GM21723 (cell line): ENCODE results near the gene ITPRID1.
A peak's percentile ranks its signal among the peaks of the same experiment; 100 is the strongest.

Experiments used
- ATAC-seq: cut with Tn5 transposase; IDR thresholded peaks from one replicate; pipeline ENCODE4 v1.9.1; 2021; ENCODE audit warnings: mild to moderate bottlenecking, moderate library complexity; ENCODE audit not compliant: unreplicated experiment

The ITPRID1 gene

DNA sequence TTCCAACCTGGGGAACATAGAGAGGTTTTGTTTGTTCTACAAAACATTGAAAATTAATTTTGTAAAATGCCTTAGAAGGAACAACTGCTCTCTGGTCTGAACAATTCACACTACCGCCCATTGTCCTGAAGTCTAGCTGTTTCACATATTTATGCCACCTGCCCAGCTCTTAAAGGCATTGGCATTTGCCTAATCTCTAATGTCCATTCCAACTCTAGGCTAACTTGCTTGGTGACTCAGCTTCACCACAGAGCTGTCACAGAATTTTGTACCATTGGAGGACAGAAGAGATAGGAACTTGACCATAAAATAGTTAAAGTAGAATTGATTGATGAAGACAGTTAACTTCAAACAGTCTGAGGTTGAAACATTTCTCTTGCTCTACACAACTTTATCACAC, 119.6 kb downstream of the ITPRID1 start:
- no peak for ATAC-seq

DNA sequence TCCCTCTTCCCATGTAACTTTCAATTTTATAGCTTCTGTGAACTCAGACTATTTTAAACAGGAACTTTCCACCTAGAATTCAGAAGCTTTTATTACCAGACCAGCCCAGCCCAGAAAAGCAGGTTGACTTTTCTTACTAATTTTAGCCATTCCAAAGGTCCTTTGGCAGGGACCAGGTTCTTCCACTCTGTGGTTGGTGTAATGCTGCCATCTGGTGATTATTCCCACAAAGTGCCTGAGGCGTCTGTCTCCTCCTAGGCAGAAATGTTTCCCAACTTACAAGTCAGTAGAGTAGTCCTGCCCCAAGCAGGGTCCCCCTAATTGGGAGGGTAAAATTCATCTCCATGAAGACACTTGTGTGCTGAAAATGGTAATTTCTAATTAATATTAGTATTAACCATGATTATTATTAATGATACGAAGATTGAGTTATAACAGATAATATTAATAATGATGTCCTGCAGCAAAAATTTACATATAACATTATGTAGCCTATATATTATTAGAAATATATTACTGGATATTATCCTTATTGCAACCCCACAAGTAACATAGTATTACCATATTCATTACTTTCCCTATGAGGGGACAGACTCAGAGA, 120.1 kb downstream of the ITPRID1 start:
- no peak for ATAC-seq

DNA sequence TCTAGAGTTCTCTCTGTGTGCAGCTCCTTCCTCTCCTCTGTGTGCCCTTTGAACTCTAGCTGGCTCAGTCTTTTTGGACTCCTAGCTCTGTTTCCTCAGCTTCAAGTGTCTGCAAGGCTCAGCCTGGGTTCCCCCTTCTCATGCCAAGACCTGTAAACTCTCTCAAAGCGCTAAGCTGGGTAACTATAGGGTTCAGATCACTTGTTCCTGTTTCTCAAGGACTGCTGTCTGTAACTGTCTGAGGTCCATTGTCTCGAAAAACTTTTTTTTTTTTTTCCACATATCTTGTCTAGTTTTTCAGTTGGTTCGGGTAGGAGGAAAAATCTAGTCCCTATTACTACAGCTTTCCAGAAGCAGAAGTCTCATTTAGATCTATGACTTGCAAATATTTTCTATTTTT, 126.5 kb downstream of the ITPRID1 start:
- no peak for ATAC-seq

DNA sequence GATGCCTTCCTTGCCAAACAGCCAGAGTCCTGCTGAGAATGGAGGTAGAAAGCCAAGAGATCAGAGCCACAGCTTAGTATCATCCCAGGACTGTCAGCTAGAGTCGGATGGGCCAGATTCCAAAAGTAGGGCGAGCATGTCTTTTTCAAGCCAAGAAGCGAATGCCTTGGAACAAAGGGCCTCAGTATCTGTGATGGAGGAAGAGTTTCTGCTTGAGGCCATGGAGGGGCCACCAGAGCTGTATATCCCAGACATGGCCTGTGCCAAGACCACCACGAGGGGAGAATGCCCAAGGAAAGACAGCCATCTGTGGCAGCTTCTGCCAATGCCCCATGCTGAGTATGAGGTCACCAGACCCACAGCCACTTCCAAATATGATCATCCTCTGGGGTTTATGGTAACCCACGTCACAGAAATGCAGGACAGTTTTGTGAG, 128.8 kb downstream of the ITPRID1 start:
- no peak for ATAC-seq

DNA sequence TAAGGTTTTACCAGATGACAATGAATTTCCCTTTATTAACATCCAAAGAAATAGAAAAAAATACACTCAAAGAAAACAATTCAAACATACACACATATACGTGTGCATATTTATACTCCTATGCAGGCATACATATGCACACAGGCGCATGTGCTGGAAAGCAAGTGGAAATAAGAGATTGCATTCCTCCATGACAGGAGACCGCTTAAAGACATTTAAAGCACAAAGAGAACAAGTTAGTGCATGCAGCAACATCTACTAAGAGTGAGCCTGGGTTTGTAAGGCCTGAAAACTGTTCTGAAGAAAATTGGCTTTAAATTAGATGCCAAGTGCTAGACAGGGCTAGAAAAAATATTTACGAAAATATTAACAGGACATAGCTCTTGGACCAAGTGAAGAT, 133.1 kb downstream of the ITPRID1 start:
- no peak for ATAC-seq

DNA sequence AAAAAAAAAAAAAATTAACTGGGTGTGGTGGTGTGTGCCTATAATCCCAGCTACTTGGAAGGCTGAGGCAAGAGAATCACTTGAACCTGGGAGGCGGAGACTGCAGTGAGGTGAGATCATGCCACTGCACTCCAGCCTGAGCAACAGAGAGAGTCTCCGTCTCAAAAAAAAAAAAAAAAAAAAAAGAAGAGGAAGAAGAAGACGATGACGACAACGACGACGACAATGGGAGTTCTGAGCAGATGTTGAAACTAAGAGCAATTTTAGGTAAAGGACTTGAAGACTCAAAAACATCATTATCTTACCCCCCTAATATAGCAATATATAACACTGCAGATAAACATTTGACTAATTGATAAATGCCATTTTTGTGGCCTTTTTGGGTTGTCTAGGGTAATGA, 133.6 kb downstream of the ITPRID1 start:
- no peak for ATAC-seq

DNA sequence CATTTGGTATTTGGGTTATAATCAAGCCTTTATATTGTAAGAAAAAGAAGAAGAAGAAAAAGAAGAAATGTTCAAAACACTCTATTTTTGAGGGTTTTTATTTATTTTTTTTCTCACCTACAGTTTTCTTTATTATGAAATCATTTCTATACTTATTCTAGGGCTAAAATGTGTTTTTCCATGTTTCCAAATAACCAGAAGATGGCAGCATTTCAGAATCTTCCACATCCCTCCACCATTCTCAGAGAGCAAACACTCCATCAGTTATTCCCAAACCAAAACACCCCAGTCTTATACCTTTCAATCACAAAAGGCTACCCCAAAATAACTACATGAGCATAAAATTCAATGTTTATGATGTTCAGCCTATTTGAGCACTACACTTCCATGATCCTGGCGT, 134.4 kb downstream of the ITPRID1 start:
- ATAC-seq, result no peak

DNA sequence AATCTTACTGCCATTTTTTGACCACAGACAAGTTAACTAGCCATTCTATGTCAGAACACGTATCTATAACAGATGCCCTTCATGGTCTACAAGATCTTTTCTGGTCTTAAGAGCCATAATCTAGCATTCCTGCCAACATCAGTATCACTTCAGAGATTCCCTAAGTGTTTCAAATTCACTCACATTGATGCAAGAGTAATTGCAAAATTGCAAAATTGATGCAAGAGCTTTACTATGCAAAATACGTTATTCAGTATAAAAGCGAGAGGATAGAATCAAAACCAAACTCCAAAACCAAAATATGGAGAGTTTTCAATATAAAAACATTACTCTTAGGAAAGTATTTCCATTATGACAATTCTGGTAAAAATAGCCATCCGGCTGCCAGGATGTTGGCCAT, 135.0 kb downstream of the ITPRID1 start:
- ATAC-seq, result no peak

DNA sequence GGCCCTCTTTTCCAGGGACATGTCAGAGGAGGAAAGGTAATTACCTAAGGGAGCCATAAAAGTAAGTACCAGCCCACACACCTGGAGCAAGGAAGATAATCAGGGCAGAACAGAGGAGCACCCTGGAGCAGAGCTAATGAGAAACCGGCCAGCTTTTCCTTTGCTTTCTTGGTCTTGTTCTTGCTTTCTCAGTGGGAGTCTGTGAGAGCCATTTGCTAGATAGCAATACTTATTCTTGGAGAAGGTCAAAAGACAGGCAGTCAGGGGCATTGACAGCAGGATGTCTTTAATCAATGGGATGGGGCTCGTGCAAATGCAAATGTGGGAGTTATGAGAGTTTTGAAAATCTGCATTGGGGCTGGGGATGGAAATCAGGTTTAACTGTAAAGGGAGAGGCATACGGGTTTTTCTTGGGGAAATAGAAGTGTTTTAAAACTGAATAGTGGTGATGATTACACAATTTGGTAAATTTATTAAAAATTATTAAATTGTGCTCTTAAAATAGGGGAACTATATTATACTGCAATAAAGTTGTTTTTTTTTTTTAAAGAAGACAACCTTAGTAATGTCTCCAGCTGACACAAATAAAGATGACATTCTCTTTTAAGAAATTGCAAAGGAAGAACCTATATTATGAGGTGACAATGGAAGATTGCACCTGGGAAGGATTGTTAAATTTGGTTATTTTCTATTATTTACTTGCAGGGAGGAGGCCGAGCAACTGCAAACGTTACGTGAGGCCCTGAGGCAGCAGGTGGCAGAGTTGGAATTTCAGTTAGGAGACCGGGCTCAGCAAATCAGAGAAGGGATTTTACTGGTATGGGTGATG, 137.6 kb downstream of the ITPRID1 start:
- no peak for ATAC-seq

DNA sequence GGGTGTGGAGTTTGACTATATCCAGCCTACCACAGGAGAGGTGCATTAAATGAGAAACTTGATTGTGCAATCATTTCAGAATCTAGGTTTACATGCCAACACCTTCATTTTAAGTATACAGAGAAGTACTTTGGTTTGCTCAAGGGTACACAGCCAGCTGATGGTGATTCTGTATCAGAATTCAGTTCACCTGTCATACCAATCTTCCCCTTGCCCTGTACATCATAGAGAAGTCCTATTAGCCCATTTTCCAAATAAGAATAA, 138.1 kb downstream of the ITPRID1 start:
- no peak for ATAC-seq

DNA sequence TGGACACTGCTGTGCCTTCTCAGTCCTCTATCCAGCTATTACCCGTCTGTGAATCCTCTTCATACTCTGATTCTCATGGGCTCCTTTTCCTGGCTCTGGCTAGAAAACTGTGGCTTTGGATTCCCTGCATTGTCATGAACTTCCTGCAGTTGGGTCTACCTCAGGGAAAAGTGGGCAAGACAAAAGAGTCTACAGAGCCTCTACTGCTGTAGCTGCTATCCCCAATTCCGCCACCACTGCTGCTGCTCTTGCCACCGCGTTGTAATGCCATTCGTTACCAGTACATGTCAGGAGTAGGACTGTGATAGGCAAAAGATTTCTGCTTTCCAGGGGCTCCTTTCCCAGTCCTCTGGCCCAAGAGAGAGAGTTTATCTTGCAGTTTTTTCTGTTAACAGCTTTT, 149.2 kb downstream of the ITPRID1 start:
- ATAC-seq, result no peak

DNA sequence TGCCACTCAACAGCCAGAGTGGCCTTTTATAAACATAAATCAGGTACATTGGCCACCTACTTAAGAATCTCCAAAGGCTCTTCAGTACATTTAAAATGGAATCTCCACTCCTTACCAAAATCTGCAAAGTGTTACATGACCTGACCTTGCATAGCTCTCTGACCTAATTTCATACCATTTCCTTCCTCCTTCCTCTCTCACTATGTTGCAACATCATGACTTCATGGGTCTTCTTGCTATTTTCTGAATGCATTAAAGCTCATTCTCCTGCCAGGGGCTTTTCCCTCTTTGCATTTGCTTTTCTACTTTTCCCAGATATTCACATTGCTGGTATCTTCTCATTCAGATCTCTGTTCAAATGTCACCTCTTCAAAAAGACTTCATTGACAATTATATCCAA, 151.0 kb downstream of the ITPRID1 start:
- no peak for ATAC-seq

DNA sequence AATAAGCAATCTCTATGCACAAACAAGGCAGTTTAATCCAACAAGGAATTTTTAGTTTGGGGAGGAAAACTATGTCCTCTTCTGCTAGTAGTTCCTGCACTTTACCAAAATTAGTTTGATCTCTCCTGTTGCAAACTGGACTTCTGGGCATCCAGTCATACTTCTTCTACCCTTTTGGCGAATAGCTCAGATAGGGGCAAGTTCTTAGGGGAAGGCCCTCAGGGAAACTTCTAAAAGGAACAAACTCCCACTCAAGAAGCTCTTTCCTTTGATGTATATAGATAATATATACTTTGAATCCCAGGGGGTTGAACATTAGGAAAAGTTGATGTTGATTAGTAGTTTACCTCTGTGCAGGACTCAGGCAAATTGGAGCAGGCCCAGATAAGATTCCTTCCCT, 151.7 kb downstream of the ITPRID1 start:
- no peak for ATAC-seq

DNA sequence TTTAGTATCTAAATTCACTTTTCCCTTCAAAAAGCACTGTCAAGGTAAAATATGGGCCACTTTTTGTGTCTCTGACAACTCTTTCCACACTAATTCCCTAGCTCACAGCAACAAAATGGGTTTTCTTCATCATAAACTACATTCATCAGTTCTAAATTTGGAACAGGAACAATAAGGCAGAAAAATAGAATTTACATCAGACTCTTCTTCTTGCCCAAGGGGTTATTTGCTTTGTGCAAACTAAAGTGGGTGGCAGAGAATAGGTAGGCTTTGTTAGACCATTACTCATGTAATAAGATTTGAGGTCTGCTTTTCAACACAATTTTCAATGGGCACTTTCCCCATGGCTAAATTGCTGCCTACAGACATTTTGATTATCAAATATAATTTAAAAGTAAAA, 155.6 kb downstream of the ITPRID1 start:
- ATAC-seq, result no peak

DNA sequence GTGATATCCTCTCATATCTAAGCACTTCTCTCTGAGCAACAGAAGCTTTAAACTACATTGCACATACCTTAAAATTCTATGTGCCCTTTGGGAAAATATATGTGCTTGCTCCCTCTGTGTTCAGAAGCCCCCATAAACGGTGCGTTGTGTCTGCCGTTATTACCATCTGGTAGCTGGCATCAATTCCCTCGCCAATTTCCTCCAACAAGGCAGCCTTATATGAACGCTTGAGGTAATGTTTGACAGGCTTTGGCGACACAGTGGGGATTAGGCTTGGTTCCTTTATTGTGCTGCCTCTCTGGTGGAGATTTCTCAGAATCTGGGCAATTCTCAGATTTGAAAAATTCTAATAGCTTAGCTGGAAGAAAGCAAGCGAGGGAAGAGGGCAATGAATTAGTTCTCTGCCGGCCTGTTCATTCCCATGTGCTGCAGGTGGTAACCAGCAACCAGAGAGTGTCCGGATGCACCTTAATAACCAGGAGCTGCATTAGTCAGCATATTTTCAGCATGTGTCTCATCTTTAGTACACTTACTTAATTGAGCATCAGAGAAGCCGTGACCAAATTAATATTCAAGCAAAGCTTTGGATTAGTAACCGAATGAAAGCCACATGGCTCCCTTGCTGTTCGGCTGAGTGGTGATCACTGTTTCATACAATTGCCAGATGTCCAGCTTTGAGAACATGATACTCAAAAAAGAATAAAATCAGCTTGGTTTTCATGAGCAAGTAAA, 165.8 kb downstream of the ITPRID1 start:
- no peak for ATAC-seq

DNA sequence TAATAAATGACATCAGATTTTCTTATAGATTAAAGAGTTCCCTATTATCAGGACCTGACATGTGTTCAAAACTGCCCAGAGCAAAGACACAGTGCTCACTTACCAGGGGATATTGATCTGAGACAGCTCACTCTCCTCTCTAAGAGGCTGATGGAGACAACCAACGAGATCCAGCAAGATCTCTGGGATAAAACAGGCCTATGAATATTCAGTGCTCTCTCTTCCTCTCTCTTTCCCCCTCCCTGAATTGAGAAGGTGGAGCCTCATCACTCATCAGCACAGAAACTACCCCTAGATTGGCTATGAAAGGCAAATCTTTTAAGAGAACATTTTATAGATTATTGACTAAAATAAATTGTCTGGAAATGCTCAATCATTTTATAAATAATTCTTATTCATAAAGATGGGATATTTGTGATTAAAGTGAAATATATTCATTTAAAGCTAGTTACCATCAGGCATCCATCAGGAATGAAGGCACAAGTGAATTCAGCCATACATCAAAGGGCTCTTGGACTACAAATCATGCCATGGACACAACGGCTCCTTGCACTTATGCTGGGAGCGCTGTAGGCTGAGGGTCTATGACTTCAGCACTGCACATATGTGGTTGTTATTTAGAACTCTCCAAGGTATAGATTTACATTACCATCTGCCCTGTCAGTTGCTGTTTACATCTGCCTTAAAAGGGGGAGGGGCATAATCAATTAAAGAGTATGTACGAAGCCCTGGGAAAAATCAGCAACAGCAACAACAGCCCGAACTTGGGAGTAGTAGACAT, 169.7 kb downstream of the ITPRID1 start:
- no peak for ATAC-seq

DNA sequence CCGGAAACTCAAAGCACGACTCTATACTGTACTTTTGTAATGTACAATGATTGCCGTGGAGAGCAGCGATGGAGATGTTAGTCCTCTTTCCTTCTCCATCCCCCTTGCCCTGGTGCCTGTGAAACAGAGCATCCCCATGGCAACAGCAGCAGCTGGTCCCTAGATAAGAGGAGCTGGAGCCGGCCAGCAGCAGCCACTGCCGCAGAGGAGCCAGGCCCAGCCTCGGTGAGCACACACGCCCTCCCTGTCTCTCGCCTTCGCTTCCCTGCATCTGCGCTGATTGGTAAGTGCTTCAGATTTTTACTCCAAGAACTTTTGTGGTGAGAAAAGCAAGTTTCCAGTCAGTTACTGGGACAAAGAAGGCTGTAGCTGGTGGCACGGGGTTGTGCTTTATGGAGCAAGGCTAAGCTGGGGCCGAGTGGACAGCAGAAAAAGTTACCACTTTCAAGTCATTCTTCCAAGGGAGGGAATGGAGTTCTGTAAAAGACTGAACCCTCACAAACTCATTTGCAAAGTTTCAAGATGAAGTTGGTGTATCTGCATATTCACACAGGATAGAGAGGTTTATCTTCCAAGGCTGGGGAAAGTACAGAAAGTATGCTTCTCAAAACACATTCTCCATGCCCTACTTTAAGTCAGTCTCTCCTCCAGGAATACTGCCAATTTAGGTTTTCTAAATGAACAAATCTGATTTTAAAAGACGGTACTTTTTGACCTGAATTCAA, 173.3 kb downstream of the ITPRID1 start, which contains the start of gene PPP1R17:
Gene PPP1R17 (plus strand): TSS at position 192 of the 725 bp plus-strand sequence. CDS start 5,227 bp downstream, outside the sequence.
- ATAC-seq, result no peak

DNA sequence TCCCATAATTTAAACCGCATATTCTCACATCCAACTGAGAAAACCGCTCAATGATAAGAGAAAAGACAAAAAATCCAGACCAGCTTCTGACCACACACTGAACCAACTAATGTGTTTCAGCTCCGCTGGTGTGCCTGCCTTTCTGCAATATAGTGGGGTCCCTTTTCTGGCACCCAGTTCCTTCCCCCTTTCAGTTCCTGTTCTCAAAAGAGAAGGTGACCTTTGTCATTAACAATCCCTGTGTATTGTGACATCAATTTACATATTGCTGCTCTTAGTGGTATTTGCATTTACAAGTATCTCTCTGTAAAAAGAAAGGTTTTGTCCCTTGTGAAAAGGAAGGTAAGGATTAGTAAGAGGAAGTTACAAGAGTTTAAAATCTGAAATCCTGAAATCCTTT, 174.5 kb downstream of the ITPRID1 start:
- peak; percentile 92 for ATAC-seq

DNA sequence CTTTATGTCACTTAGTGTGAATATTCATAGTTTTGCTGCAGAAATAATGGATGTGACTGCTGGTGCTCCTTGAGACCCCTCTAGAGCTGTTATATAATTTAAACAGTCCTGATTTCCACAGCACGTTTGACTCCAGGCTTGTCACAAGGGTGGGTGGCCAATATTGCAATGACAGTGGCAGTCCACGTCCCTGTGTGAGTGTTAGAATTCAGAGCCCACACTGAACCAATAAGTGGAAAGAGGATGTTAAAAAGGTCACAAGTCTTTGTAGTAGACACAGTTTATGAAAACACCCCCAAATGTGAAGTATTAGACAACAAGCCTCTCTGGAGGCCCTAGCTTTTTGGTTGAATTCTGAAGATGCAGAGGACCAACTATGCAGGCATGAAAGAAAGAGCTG, 175.1 kb downstream of the ITPRID1 start:
- ATAC-seq, result no peak

DNA sequence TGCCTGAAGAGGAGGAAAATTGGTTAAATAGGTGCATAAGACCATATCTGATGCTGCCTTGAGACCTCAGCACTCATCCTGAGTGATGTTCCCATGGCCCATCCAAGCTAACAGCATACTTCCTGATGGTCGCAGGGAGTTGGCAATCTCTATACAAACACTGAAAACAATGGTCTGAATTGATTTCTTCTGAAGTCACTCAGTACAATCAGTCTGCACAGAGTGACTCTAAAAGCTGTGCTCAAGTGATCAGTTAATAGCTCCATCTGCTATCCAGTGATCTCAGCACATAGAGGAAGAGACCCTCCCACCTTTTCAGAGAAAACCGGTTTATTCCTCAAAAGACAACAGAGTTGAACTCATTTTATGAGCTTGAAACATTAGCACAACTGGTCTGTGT, 177.0 kb downstream of the ITPRID1 start:
- ATAC-seq, result no peak

DNA sequence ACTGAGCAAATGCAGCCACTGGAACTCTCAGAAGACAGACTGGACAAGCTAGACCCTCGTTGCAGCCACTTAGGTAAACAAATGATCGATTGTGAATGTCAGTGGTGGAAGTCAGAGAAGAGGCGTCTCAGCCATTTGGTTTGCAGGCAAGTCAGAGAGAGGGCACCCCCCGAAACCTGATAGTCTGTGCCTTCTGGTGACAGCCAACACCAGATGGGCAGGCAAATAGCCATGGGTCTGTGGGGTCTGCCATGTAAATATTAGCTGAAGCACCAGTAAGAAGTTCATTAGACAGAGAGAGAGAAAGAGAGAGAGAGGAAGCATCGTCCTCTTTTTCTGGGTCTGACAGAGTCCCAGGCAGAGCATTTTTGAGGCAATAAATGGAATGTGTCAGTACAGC, 178.6 kb downstream of the ITPRID1 start:
- no peak for ATAC-seq
